WTC11 (cell line): ENCODE data around the gene CD79A. TPM values are rescaled to one million over a fixed set of nuclear protein-coding genes. Genes with fewer than 3 reads are reported as not detected.

ENCODE experiments used
- CBFB ChIP-seq: sonication (generic); formaldehyde crosslinking; IDR thresholded peaks from 2 replicates; pipeline ENCODE4 v1.8.1; 2022; ENCODE audit warnings: mild to moderate bottlenecking, low read depth, missing genetic modification reagents
- FOXK1 ChIP-seq: sonication (generic); formaldehyde crosslinking; IDR thresholded peaks from 2 replicates; pipeline ENCODE4 v1.8.0; 2022; ENCODE audit warnings: mild to moderate bottlenecking, moderate library complexity, missing genetic modification reagents
- IRF2 ChIP-seq: sonication (generic); formaldehyde crosslinking; IDR thresholded peaks from 2 replicates; pipeline ENCODE4 v1.8.0; 2022; ENCODE audit warnings: low read depth, missing genetic modification reagents, borderline replicate concordance
- MXD4 ChIP-seq: fragments of 250-450 bp; sonication (Bioruptor Pico); IDR thresholded peaks from 2 replicates; pipeline ENCODE4 v1.8.0; 2021; ENCODE audit warnings: mild to moderate bottlenecking, moderate library complexity, borderline replicate concordance
- NFATC4 ChIP-seq: fragments of 250-450 bp; sonication (Bioruptor Pico); IDR thresholded peaks from 2 replicates; pipeline ENCODE4 v1.9.0; 2021; ENCODE audit warnings: mild to moderate bottlenecking
- SMAD4 ChIP-seq: sonication (generic); formaldehyde crosslinking; IDR thresholded peaks from 2 replicates; pipeline ENCODE4 v1.8.0; 2022; ENCODE audit warnings: mild to moderate bottlenecking, missing genetic modification reagents
- SP1 ChIP-seq: sonication (generic); formaldehyde crosslinking; conservative IDR thresholded peaks from 2 replicates; pipeline ENCODE4 v1.8.1; 2022; ENCODE audit warnings: missing genetic modification reagents
- TEAD4 ChIP-seq: sonication (generic); formaldehyde crosslinking; IDR thresholded peaks from 2 replicates; pipeline ENCODE4 v1.8.0; 2022; ENCODE audit warnings: mild to moderate bottlenecking, missing genetic modification reagents
- TP53 ChIP-seq: sonication (generic); formaldehyde crosslinking; IDR thresholded peaks from 2 replicates; pipeline ENCODE4 v1.8.1; 2023; ENCODE audit warnings: mild to moderate bottlenecking, missing genetic modification reagents
- ZNF121 ChIP-seq: sonication (generic); formaldehyde crosslinking; IDR thresholded peaks from 2 replicates; pipeline ENCODE4 v1.8.0; 2023; ENCODE audit warnings: missing genetic modification reagents
- ZNF138 ChIP-seq: sonication (generic); formaldehyde crosslinking; conservative IDR thresholded peaks from 2 replicates; pipeline ENCODE4 v1.8.1; 2022; ENCODE audit warnings: mild to moderate bottlenecking, moderate library complexity, missing genetic modification reagents
- ZNF416 ChIP-seq: fragments of 250-450 bp; sonication (Bioruptor Pico); IDR thresholded peaks from 2 replicates; pipeline ENCODE4 v1.9.0; 2021; ENCODE audit warnings: mild to moderate bottlenecking, inconsistent platforms
- ZNF423 ChIP-seq: fragments of 250-450 bp; sonication (Bioruptor Pico); IDR thresholded peaks from 2 replicates; pipeline ENCODE4 v2.1.2; 2022; ENCODE audit warnings: mild to moderate bottlenecking, moderate library complexity
- ZNF671 ChIP-seq: fragments of 250-450 bp; sonication (Bioruptor Pico); IDR thresholded peaks from 2 replicates; pipeline ENCODE4 v1.8.0; 2021; ENCODE audit warnings: mild to moderate bottlenecking
- total RNA-seq: library from RNA; stranded (reverse); gene quantifications from 3 replicates; pipeline ENCODE4 v1.2.3, GENCODE V29; 2021
- TF ChIP-seq, protein P1 (sequence below): sonication (generic); formaldehyde crosslinking; IDR thresholded peaks from 2 replicates; pipeline ENCODE4 v1.8.1; 2023; ENCODE audit warnings: mild to moderate bottlenecking, moderate library complexity, missing genetic modification reagents
- TF ChIP-seq, protein P2 (sequence below): sonication (generic); formaldehyde crosslinking; IDR thresholded peaks from 2 replicates; pipeline ENCODE4 v1.8.0; 2022; ENCODE audit warnings: mild to moderate bottlenecking, missing genetic modification reagents
- TF ChIP-seq, protein P3 (sequence below): fragments of 250-450 bp; sonication (Bioruptor Pico); IDR thresholded peaks from 2 replicates; pipeline ENCODE4 v2.1.2; 2022; ENCODE audit warnings: mild to moderate bottlenecking, moderate library complexity
- TF ChIP-seq, protein P4 (sequence below): fragments of 250-450 bp; sonication (Bioruptor Pico); IDR thresholded peaks from 2 replicates; pipeline ENCODE4 v1.9.0; 2021; ENCODE audit warnings: mild to moderate bottlenecking
- TF ChIP-seq, protein P5 (sequence below): sonication (generic); formaldehyde crosslinking; IDR thresholded peaks from 2 replicates; pipeline ENCODE4 v1.8.1; 2023; ENCODE audit warnings: mild to moderate bottlenecking, missing genetic modification reagents, moderate library complexity
- TF ChIP-seq, protein P6 (sequence below): sonication (generic); formaldehyde crosslinking; IDR thresholded peaks from 2 replicates; pipeline ENCODE4 v1.8.1; 2023; ENCODE audit warnings: mild to moderate bottlenecking, missing genetic modification reagents
- TF ChIP-seq, protein P7 (sequence below): sonication (generic); formaldehyde crosslinking; IDR thresholded peaks from 2 replicates; pipeline ENCODE4 v1.8.0; 2023; ENCODE audit warnings: missing genetic modification reagents, mild to moderate bottlenecking, borderline replicate concordance

Gene CD79A
- total RNA-seq, 1 experiment from 2014 or later, result 0.42 TPM

DNA sequence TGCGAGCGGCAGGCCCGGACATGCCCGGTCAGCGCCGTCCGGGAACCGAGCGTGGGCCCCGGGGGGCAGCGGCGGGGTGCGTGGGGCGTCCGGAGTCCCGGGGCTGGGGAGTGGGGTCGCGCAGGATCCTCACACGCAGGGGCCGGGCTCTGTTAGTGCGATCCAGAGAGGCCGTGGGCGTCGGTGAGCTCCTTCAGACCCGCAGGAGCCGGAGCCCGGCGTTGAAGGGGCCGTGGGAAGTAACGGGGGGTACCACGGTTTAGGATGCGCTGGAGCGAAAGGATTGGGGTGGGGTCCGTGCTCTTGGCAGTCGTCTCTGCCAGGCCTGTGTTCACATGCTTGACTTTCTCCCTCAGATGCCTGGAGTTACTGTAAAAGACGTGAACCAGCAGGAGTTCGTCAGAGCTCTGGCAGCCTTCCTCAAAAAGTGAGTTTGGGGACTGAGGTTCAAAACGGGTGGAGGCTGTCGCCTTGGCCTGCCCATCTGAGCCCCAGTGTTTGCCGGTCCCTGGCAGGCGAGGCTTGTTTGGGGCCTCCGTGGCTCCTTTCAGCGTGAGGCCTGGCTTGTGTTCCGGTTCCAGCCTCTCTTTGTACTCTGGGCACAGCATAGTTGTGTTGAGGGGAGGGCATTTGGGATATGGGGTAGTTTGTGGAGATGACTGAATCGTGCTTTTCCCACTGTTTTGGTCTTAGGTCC, 16.5 kb upstream of the CD79A start (continued):
- TF ChIP-seq, protein P1, sequence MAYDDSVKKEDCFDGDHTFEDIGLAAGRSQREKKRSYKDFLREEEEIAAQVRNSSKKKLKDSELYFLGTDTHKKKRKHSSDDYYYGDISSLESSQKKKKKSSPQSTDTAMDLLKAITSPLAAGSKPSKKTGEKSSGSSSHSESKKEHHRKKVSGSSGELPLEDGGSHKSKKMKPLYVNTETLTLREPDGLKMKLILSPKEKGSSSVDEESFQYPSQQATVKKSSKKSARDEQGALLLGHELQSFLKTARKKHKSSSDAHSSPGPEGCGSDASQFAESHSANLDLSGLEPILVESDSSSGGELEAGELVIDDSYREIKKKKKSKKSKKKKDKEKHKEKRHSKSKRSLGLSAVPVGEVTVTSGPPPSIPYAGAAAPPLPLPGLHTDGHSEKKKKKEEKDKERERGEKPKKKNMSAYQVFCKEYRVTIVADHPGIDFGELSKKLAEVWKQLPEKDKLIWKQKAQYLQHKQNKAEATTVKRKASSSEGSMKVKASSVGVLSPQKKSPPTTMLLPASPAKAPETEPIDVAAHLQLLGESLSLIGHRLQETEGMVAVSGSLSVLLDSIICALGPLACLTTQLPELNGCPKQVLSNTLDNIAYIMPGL, result no peak
- TF ChIP-seq ZNF121 (CRISPR knock-in tag) (no peak), TP53 (peak; percentile 92; the same call in 1 of the 2 replicates), CBFB (CRISPR knock-in tag) (no peak), SMAD4 (no peak), FOXK1 (peak; percentile 12), SP1 (CRISPR knock-in tag) (no peak), ZNF138 (CRISPR knock-in tag) (no peak), TEAD4 (CRISPR knock-in tag) (0 out of 2 replicates have a peak, but pooled peaks have one; percentile 13), IRF2 (CRISPR knock-in tag) (no peak), ZNF423 (CRISPR knock-in tag) (no peak), ZNF671 (CRISPR knock-in tag) (no peak), MXD4 (CRISPR knock-in tag) (no peak), NFATC4 (CRISPR knock-in tag) (no peak), ZNF416 (CRISPR knock-in tag) (peak; percentile 35; the same call in 1 of the 2 replicates)
- TF ChIP-seq, protein P2, sequence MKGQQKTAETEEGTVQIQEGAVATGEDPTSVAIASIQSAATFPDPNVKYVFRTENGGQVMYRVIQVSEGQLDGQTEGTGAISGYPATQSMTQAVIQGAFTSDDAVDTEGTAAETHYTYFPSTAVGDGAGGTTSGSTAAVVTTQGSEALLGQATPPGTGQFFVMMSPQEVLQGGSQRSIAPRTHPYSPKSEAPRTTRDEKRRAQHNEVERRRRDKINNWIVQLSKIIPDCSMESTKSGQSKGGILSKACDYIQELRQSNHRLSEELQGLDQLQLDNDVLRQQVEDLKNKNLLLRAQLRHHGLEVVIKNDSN (CRISPR knock-in tag), result no peak
- TF ChIP-seq, protein P3, sequence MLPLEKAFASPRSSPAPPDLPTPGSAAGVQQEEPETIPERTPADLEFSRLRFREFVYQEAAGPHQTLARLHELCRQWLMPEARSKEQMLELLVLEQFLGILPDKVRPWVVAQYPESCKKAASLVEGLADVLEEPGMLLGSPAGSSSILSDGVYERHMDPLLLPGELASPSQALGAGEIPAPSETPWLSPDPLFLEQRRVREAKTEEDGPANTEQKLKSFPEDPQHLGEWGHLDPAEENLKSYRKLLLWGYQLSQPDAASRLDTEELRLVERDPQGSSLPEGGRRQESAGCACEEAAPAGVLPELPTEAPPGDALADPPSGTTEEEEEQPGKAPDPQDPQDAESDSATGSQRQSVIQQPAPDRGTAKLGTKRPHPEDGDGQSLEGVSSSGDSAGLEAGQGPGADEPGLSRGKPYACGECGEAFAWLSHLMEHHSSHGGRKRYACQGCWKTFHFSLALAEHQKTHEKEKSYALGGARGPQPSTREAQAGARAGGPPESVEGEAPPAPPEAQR (CRISPR knock-in tag), result no peak
- TF ChIP-seq, protein P4, sequence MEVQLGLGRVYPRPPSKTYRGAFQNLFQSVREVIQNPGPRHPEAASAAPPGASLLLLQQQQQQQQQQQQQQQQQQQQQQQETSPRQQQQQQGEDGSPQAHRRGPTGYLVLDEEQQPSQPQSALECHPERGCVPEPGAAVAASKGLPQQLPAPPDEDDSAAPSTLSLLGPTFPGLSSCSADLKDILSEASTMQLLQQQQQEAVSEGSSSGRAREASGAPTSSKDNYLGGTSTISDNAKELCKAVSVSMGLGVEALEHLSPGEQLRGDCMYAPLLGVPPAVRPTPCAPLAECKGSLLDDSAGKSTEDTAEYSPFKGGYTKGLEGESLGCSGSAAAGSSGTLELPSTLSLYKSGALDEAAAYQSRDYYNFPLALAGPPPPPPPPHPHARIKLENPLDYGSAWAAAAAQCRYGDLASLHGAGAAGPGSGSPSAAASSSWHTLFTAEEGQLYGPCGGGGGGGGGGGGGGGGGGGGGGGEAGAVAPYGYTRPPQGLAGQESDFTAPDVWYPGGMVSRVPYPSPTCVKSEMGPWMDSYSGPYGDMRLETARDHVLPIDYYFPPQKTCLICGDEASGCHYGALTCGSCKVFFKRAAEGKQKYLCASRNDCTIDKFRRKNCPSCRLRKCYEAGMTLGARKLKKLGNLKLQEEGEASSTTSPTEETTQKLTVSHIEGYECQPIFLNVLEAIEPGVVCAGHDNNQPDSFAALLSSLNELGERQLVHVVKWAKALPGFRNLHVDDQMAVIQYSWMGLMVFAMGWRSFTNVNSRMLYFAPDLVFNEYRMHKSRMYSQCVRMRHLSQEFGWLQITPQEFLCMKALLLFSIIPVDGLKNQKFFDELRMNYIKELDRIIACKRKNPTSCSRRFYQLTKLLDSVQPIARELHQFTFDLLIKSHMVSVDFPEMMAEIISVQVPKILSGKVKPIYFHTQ, result no peak
- TF ChIP-seq, protein P5, sequence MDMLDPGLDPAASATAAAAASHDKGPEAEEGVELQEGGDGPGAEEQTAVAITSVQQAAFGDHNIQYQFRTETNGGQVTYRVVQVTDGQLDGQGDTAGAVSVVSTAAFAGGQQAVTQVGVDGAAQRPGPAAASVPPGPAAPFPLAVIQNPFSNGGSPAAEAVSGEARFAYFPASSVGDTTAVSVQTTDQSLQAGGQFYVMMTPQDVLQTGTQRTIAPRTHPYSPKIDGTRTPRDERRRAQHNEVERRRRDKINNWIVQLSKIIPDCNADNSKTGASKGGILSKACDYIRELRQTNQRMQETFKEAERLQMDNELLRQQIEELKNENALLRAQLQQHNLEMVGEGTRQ (CRISPR knock-in tag), result 0 out of 2 replicates have a peak, but pooled peaks have one; percentile 2
- TF ChIP-seq, protein P6, sequence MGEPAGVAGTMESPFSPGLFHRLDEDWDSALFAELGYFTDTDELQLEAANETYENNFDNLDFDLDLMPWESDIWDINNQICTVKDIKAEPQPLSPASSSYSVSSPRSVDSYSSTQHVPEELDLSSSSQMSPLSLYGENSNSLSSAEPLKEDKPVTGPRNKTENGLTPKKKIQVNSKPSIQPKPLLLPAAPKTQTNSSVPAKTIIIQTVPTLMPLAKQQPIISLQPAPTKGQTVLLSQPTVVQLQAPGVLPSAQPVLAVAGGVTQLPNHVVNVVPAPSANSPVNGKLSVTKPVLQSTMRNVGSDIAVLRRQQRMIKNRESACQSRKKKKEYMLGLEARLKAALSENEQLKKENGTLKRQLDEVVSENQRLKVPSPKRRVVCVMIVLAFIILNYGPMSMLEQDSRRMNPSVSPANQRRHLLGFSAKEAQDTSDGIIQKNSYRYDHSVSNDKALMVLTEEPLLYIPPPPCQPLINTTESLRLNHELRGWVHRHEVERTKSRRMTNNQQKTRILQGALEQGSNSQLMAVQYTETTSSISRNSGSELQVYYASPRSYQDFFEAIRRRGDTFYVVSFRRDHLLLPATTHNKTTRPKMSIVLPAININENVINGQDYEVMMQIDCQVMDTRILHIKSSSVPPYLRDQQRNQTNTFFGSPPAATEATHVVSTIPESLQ (CRISPR knock-in tag), result no peak
- TF ChIP-seq, protein P7, sequence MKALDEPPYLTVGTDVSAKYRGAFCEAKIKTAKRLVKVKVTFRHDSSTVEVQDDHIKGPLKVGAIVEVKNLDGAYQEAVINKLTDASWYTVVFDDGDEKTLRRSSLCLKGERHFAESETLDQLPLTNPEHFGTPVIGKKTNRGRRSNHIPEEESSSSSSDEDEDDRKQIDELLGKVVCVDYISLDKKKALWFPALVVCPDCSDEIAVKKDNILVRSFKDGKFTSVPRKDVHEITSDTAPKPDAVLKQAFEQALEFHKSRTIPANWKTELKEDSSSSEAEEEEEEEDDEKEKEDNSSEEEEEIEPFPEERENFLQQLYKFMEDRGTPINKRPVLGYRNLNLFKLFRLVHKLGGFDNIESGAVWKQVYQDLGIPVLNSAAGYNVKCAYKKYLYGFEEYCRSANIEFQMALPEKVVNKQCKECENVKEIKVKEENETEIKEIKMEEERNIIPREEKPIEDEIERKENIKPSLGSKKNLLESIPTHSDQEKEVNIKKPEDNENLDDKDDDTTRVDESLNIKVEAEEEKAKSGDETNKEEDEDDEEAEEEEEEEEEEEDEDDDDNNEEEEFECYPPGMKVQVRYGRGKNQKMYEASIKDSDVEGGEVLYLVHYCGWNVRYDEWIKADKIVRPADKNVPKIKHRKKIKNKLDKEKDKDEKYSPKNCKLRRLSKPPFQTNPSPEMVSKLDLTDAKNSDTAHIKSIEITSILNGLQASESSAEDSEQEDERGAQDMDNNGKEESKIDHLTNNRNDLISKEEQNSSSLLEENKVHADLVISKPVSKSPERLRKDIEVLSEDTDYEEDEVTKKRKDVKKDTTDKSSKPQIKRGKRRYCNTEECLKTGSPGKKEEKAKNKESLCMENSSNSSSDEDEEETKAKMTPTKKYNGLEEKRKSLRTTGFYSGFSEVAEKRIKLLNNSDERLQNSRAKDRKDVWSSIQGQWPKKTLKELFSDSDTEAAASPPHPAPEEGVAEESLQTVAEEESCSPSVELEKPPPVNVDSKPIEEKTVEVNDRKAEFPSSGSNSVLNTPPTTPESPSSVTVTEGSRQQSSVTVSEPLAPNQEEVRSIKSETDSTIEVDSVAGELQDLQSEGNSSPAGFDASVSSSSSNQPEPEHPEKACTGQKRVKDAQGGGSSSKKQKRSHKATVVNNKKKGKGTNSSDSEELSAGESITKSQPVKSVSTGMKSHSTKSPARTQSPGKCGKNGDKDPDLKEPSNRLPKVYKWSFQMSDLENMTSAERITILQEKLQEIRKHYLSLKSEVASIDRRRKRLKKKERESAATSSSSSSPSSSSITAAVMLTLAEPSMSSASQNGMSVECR, result 0 out of 2 replicates have a peak, but pooled peaks have one; percentile 9
